HG03108 (cell line): Measurements from ENCODE around the gene GNAQ.
"Not testable (repeated sequence)": the region's sequence is repeated elsewhere in the genome, so short reads cannot be mapped to it uniquely, and the experiment has no call there.

ENCODE experiments used
- ATAC-seq: cut with Tn5 transposase; IDR thresholded peaks from one replicate; pipeline ENCODE4 v1.9.1; 2021; ENCODE audit warnings: moderate library complexity; ENCODE audit not compliant: unreplicated experiment

Gene GNAQ

DNA sequence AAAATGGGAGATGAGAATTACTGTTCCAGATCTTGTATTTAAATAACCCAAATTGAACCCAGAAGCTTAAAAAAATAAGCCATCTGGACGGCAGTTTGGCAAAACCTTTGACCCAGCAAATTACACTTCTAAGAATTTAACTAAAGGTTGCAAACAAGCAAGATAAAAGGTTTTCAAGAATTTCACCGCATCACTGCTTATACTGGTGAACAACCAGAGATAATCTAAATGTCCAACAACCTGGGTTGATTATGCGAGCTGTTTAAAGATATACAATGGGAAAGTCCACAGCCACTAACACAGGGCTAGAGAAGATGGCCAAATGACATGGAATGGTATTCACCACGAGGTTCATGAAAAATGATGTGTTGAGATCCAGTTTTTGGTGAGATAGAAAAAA lies 149.3 kb downstream of the GNAQ start:
- no peak for ATAC-seq

DNA sequence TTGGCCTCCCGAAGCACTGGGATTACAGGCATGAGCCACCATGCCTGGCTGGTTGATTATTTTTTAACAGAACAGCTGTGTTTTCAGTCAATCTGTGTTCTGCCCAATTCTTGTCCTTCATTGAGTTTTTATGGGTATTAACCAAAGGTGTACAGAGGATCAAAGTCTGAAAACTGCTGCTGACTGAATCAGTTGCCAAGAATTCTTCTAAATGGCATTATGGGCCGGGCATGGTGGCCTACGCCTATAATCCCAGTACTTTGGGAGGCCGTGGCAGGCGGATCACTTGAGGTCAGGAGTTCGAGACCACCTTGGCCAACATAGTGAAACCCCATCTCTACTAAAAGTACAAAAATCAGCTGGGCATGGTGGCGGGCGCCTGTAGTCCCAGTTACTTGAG lies 150.0 kb downstream of the GNAQ start:
- ATAC-seq, result not testable (repeated sequence)

DNA sequence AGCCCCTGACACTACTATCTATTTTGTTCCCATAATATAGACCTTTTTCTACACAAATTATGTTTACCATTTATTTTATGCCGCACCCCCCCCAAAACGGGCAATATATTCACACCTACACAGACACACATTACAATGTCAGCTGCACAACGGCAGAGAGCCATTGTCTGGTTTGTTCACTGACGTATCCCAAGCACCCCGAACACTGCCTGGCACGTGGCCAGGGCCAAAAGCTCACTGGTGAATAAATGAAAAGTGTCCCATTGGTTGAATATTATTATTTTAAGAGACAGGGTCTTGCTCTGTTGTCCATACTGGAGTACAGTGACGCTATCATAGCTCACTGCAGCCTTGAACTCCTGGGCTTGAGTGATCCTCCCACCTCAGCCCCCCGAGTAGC lies 150.5 kb downstream of the GNAQ start:
- no peak for ATAC-seq

DNA sequence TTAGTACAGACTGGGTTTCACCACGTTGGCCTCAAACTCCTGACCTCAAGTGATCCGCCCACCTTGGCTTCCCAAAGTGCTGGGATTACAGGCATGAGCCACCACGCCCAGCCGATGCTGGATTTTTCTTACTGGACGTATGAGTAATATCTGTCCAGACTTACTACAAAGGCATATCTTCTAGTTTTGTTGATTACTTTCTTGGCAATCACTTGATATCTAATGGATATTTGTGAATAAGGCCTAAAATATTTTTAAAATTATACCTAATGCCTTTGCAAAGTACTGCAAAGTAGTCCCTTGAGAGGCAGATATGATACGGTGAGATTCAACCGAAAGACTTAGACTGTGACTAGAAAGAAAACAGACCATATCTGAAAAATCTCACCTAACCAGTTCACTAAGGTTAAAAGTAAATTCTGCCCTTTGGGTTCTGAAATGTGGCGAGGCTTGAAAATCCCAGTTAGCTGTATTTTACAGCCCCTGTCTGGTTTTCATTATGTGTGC lies 152.1 kb downstream of the GNAQ start:
- no peak for ATAC-seq

DNA sequence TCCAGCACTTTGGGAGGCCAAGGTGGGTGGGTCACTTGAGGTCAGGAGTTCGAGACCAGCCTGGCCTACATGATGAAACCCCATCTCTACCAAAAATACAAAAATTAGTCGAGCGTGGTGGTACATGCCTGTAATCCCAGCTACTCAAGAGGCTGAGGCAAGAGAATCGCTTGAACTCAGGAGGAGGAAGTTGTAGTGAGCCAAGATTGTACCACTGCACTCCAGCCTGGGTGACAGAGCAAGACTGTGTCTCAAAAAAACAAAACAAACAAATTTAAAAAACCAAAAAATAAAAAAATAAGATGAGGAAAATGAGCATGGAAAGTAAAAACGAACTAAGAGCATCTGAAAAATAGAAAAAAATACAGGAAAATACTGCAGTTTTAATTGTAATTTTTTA lies 152.8 kb downstream of the GNAQ start:
- ATAC-seq, result not testable (repeated sequence)

DNA sequence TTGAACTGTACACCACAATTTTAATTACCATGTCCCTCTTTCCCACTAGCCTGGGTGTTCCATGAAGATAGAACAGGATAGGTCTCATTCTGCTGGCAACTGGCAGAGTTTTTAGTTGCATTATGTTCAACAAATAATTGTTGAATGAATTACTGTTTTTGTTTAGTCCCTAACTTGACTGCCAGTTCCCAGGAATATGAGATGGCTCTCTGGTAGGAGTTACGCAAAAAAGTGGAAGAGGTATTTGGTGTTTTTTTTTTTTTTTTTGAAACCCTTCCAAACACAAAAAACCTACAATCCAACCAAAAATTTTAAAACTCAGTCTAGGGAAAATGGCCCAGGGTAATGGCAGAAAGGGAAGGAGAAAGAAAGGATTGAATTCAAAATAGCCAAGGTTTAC lies 153.6 kb downstream of the GNAQ start:
- ATAC-seq, result no peak

DNA sequence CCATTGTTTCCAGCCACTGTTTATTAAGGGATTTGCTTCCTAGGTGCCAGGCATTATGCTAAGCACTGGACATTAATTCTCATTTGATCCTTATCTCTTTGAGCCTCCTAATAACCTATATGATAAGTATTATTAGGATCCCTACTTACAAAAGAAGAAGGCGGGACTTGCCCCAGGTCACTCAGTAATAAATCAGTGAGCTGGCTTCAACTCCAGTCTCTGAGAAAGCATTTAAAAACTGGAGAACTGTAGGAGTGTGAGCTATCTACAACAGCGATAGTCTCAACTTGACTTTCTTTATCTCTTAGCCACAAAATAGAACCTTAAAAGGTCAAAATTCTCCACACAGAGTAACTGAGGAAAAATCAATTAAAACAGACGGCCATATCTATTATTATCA lies 155.0 kb downstream of the GNAQ start:
- ATAC-seq, result no peak

DNA sequence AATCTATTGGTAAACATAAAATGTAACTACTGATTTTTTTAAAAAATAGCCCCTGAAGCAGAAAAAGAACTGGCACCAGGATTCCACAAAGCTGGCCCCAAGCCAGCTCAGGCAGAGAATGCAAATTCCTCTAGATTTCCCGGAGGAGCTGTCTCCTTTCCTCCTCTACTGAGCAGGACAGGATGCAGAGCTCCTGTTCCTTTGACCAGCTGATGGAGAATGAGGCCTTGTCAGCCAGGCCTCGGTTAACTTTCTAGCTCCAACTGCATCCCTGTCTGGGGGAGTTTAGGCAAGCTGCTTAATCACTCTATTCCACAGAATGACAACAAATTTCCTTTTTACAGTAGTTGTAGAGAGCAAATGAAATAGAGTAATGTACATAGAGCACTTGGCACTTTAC lies 155.5 kb downstream of the GNAQ start:
- no peak for ATAC-seq

DNA sequence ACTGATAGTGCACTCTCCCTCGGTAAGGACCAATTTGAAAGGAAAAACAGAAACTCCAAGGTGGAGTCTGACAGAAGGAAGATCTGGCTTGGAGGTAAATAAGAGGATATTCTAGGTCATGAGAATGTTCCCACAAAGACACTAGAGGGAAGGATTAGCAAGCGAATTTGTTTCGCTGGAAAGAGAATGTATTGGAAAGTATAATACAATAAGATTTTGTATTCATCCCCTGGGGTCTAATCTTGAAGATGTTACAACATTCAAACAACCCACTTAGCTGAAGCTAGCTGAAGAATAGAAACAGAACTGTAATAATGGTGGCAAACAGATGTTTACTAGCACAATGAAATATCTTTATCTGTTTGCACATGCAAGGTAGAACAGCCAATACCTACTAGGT lies 158.7 kb downstream of the GNAQ start:
- no peak for ATAC-seq

DNA sequence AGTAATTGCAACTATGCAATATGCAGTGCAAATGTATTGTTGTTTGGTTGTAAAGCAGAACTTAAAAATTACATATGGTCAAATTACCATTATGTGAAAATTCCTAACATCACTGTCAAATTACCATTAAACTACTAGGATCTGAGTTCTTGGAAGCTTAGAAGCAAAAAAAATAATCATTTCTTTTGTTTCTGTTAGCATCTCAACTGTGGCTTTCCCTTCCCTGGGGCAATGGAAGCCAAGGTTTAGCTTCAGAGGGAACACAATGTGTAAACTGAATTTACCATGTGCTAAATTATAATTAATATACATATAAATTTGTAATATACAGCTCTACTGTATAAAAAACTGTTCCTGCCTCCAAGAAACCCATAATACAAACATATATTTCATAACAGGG lies 159.4 kb downstream of the GNAQ start:
- ATAC-seq, result no peak

DNA sequence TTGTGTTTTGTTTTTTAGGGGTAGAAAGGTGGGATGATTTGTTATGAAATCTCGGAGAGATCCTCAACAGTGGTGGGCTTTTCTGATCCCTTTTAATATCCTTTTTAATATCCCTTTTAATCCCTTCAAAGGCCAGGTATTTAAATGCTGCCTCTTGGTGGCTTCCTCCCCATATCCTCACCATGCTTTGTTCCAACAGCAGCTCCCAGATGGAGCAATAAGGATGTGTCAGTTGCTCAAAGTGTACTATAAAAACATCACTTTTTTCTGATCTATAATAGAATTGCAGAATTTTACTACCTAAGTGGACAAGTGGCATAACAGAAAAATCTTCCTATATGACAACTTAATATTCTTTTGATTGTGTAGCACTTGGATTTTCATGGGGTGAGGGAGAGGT lies 160.1 kb downstream of the GNAQ start:
- ATAC-seq, result no peak

DNA sequence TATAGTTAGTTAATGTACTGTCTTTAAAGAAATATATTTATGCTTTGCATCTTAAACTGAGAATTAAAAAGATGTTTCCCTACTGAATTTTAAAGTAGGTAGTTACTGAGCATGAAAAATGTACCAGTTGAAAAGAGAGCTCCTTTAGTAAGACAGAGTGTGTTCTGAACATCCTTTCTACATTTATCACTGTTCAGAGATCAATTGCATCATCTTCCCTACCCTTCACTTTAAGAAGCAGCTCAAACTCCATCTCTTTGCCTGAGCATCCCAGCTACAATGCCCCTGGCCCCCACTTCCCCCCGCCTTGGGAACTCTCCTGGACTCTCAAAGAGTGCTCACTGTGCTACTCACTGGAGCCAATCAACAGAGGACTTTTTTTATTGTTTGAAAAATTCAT lies 164.7 kb downstream of the GNAQ start:
- ATAC-seq, result no peak

DNA sequence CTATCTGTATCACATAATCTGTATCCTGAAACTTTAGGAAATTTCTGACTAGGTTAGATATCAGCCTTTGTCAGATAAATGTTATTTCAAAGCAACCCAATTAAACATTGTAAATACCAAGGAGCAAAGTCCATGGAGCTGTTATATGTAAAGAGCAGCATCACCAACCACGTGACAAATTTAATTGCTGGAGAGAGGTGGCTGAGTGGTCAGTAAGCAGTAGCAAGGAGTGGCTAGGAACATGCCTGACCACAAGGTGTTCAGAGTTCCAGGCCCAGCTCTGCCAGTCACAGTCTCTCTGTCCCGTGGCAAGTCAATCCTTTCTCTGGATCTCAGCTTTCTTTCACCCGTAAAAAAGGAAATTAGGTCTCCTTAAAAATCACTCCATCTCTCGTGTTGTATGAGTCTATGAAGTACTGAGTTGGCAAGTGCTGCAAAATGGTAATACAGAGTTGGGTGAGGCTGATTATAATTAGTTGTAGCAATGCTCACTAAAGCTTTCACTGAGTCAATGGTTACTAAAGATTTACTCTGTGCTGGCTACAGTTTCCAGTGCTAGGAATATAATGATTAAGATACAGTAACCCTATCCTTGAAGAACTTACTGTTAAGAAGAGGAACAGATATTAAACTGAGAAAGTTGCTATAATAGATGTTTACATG lies 166.1 kb downstream of the GNAQ start:
- ATAC-seq, result no peak

DNA sequence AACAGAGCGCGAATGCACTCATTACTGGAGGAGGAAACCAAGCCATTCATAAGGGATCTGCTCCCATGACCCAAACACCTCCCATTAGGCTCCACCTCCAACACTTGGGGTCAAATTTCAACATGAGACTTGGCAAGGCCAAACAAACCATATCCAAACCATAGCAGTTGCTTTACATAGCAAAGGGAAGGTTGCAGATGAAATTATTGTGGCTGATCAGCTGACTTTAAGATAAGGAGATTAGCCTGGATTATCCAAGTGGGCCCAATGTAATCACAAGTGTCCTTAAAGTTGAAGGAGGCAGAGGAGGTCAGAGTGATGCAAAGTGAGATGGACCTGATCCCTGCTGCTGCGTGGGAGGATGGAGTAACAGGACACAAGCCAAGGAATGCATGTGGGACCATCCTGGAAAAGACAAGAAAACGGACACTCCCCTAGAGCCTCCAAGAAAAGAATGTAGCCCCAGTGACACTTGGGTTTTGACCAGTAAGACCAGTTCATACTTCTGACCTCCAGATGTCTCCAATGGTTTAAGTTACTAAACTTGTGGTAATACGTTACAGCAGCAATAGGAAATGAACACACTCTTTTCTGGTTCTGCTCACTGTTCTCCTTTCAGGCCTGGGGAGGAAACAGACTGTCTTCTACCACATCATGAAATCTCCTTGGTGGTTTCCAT lies 167.3 kb downstream of the GNAQ start:
- no peak for ATAC-seq

DNA sequence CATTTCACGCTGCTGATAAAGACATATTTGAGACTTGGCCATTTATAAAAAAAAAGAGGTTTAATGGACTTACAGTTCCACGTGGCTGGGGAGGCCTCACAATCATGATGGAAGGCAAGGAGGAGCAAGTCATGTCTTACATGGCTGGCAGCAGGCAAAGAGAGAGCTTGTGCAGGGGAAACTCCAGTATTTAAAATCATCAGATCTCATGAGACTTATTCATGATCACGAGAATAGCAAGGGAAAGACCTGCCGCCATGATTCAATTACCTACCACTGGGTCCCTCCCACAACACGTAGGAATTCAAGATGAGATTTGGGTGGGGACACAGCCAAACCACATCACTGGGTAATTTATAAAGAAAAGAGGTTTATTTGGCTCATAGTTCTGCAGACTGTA lies 168.0 kb downstream of the GNAQ start:
- not testable (repeated sequence) for ATAC-seq

DNA sequence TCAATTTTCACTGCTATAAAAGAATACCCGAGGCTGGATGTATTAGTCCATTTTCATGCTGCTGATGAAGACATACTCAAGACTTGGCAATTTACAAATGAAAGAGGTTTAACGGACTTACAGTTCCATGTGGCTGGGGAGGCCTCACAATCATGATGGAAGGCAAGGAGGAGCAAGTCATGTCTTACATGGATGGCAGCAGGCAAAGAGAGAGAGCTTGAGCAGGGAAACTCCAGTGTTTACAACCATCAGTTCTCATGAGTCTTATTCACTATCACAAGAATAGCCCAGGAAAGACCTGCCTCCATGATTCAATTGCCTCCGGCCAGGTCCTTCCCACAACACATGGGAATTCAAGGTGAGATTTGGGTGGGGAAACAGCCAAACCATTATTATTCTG lies 170.7 kb downstream of the GNAQ start:
- ATAC-seq, result not testable (repeated sequence)

DNA sequence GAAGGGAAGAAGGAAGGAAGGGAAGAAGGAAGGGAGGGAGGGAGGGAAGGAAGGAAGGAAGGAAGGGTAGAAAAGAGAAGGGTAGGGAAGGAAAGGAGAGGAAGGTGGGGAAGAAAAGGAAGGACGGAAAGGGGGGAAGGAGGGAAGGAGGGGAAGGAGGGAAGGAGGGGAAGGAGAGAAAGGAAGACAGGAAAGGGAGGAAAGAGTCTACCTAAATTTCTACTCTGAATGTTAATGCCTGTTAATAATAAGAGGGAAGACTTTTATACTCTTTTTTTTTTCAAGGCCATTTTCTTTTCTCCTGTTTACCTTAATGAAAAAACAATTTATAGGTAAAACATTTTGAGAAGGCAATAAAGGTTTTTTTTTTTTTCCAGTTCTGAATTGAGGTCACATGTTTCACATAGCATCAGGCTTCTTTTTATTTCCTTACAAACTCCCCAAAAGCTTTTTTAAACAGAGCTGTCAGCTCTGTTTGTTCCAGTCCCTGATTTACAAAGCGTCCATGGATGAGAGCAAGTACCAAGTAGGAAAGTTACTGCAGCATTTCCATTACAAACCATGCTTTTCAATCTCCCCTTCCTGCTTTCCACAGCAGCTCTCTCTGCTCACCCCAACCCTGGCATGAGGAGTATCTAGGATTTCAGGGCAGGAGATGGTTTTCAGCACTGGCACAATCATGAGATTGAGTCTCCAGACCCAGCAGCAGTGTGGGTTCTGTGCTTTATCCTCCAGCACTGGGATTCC lies 173.9 kb downstream of the GNAQ start:
- no peak for ATAC-seq

DNA sequence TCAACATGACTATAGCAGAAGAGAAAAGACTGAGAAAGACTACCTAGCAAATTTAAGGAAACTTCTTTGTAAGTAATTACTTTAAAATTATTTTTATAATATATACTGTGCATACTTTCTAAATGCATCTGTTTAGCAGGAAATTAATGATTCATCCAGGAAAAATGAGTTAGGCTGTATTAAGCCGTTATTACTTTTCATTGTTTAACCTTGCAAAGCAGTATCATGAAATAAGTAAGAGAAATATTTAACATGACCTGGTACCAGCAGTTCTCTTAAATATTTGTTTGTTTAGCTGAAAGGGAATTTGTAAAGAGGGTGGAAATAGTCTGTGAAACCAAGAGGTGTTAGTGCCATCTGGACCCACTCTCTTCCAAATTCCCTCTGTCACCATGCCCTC lies 175.0 kb downstream of the GNAQ start:
- no peak for ATAC-seq

DNA sequence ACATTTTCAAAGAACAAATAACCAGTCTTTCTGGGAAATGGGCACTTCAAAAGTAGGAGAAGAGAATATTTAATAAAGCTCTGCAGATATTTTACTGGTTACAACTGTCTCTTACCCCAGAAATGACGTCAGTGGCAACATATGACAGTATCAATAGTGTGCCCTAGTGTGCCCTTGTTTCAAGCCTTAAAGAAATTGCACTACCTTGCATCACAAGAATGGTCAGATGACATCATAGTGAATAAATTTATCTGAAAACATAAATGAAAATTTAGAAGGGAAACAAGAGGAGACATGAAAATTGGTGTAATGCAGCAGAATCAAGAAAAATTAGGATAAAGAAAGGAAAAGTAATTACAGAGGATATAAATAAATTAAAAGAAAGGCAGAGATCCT lies 176.7 kb downstream of the GNAQ start:
- ATAC-seq, result no peak

DNA sequence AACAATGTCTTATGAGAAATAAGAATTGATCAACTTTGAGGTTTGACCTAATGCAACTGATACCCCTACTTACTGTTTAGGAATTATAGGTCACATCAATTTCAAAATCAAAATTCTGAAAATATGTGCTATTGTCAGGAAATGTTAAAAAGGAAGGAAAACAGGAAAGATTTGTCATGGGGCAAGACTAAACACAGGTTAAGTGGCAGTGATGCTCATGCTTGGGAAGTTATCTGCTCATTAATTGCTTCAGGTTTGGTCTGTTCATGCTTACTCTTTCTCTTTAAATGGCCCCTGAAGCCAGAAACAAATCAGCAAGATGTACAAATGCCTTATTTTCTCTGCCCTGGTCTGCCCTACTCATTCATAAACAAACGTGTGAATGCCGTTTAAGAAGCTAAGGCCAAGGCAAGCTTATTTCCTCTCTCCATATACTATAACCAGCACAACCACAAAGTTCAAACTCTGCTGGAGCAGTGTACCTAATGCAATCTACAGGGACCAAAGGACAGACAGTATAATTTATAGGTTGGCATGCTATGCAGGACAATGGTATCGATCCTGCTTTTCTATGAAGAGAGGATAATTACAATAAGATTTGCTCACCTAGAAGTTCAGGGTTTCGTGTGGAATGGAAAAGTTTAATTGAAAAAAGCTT lies 177.2 kb downstream of the GNAQ start:
- no peak for ATAC-seq

DNA sequence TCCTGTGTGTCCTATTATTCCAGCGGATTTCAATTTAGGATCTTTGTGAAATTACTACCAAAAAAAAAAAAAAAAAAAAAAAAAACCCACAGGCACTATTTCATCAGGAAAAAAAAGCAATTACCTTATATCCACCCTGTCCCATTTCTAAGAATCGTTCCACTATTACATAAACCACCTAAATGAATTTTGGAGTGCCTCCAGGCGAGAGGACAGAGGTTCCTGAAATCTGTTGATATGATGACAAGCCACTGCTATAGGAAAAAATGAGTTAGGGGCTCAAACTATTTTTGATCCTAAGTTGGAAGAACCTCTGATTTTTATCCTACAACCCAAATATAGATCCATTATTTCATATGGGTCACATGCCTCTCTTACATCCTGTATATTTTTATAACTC lies 177.9 kb downstream of the GNAQ start:
- ATAC-seq, result no peak
